Right lobe of liver (tissue), 6 donors: ENCODE results near the gene LRRC46. TPM values are rescaled to one million over a fixed set of nuclear protein-coding genes. Genes with fewer than 3 reads are reported as not detected.
A peak's percentile ranks its signal among the peaks of the same experiment; 100 is the strongest.

Source experiments
- ATAC-seq, 4 donors: fragments of 200-7000 bp; cut with Tn5 transposase; one replicate each; pipeline ENCODE4 v1.9.1; 2020; ENCODE audit warnings: mild to moderate bottlenecking in 4 of 4, moderate library complexity in 4 of 4
- DNase-seq, 3 donors: peaks; one replicate each; pipeline ENCODE4 v3.0.0-alpha.2; 2020
- H3K27ac ChIP-seq, 3 donors: fragments of 200-600 bp; one replicate each; pipeline ENCODE4 v1.8.0; 2022
- H3K27me3 ChIP-seq, 2 donors: fragments of 200-600 bp; one replicate each; pipeline ENCODE4 v1.8.0; 2022
- H3K36me3 ChIP-seq, 4 donors: fragments of 200-600 bp; sonication (generic) in 1 of 4; one replicate each; pipeline versions ENCODE4 v1.5.1 to v1.8.0; 2017 to 2022; ENCODE audit warnings: control low read depth in 1 of 4
- H3K4me1 ChIP-seq, 4 donors: fragments of 200-600 bp; sonication (generic) in 1 of 4; one replicate each; pipeline versions ENCODE4 v1.5.1 to v1.8.0; 2017 to 2022; ENCODE audit warnings: control low read depth in 1 of 4
- H3K4me3 ChIP-seq, 3 donors: fragments of 200-600 bp; one replicate each; pipeline ENCODE4 v1.8.0; 2022
- H3K9me3 ChIP-seq, 4 donors: fragments of 200-600 bp; sonication (generic) in 1 of 4; one replicate each; pipeline versions ENCODE4 v1.5.1 to v1.8.0; 2017 to 2022; ENCODE audit warnings: control low read depth in 1 of 4
- POLR2A ChIP-seq: fragments of 450-650 bp; IDR thresholded peaks from one replicate; pipeline ENCODE4 v1.6.1; 2017; ENCODE audit warnings: antibody characterized with exemption, mild to moderate bottlenecking
- WGBS: methylation state at CpG from one replicate; pipeline ENCODE4 v1.1.6; 2018; ENCODE audit warnings: low coverage, low lambda C conversion rate; ENCODE audit not compliant: insufficient coverage; ENCODE audit errors: missing lambda C conversion rate; 5-methylcytosine and 5-hydroxymethylcytosine counted together
- intact Hi-C, 2 donors: fragments of 100-400 bp; cut with DNase I; formaldehyde crosslinking; loops; one replicate each; pipeline versions ENCODE4 v1.11.2 to v1.14.1; 2022
- total RNA-seq, 6 experiments: library from RNA; depleted of rRNA in 2 of 6; stranded (reverse); fragments of >200 nt in 2 of 6; fragmentation: NEBNext Ultra II Directional in 3 of 6; extraction: Animal tissue kit (Norgen Biotek cat#: 25700) in 3 of 6; gene quantifications; one replicate each; pipeline versions ENCODE4 v1.1.0 to v1.2.4, GENCODE V29; 2016 to 2023
- TF ChIP-seq, protein P1 (sequence below), 4 donors: fragments of 200-600 bp in 3 of 4; fragments of 450-650 bp in 1 of 4; IDR thresholded peaks; one replicate each; pipeline versions ENCODE4 v1.5.1 to v1.8.0; 2016 to 2022; ENCODE audit warnings: antibody characterized with exemption in 4 of 4, mild to moderate bottlenecking in 2 of 4
- donor health status: DM: no; HTN: yes; CAD: no.
- donor health status: DM: no; HTN: no; CAD: no.
- donor health status: DM: no; HTN: no; CAD: no.
- donor health status: DM: no; HTN: yes; CAD: no.
- donor health status: DM: no; HTN: yes; CAD: no.

Gene LRRC46
- total RNA-seq, 6 experiments from 2014 or later, result 0.12 to 0.44 (median 0.35) TPM

DNA sequence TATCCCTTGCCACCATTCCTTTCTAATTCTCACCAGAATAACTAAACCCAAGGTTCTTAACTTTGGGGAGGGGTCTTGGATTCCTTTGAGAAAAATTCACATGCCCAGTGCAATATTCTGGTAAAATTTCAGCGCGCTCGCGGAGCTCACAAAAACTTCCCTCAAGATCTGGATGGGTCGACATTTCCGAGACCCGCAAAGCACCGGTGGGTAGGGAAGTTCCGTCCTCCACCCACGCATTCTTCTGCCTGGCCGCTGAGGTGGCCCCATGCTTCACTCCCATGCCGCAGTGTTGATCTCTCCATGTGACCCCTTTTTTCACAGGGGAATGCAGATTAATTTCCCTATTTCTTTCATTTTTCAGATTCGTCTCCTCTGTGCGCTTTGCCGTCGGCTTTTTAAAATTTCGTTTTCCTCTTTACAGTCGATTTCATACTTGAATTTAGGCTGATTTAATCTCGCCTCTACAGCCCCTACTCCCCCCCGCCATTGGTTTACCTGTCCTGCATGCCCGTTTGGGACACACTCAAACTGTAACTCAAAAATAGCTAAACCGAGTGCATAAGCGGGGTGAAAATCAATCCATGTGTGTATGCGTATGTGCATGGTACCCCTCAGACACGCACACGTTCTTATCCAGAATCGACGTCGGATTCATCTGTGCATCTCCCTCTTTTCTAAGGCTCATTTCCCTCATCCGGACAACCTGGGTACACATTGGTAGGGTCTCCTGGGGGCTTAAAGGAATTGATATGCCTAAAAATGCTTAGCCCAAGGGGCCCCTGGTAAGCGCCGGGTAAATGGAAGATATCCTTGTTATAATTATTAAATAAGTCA lies 20.9 kb downstream of the LRRC46 start:
- intact Hi-C loops, result no loop called here
- Histone ChIP-seq H3K9me3 (no peaks in the 10 kb centered on the region), H3K27ac (no peak overlapping the region), H3K27me3 (peaks cover 5 to 13% of the 10 kb centered on the region in 2 donors), H3K36me3 (no peaks in the 10 kb centered on the region), H3K4me3 (no peak overlapping the region), H3K4me1 (peaks cover 0 to 8% (median 0%) of the 10 kb centered on the region in 4 donors)
- ATAC-seq (no peak), DNase-seq (peak in 1 of 3 donors; percentile 26)
- no peak for TF ChIP-seq POLR2A
- TF ChIP-seq, protein P1, sequence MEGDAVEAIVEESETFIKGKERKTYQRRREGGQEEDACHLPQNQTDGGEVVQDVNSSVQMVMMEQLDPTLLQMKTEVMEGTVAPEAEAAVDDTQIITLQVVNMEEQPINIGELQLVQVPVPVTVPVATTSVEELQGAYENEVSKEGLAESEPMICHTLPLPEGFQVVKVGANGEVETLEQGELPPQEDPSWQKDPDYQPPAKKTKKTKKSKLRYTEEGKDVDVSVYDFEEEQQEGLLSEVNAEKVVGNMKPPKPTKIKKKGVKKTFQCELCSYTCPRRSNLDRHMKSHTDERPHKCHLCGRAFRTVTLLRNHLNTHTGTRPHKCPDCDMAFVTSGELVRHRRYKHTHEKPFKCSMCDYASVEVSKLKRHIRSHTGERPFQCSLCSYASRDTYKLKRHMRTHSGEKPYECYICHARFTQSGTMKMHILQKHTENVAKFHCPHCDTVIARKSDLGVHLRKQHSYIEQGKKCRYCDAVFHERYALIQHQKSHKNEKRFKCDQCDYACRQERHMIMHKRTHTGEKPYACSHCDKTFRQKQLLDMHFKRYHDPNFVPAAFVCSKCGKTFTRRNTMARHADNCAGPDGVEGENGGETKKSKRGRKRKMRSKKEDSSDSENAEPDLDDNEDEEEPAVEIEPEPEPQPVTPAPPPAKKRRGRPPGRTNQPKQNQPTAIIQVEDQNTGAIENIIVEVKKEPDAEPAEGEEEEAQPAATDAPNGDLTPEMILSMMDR (IDR thresholded peaks at IDR 0.05), result no peak
- WGBS, result 22% methylated on average over 32 of the region's 32 CpGs

GRCh38 chr17:47853616-47854015 lies 22.1 kb downstream of the LRRC46 start:
- TF ChIP-seq, protein P1 (IDR thresholded peaks at IDR 0.05), result no peak
- no peak for TF ChIP-seq POLR2A
- no peak overlapping the region for H3K4me3 ChIP-seq
- H3K36me3 ChIP-seq, result no peaks in the 10 kb centered on the region
- intact Hi-C loops, result no loop called here
- no peak overlapping the region for H3K27ac ChIP-seq
- no peak for ATAC-seq
- no peaks in the 10 kb centered on the region for H3K9me3 ChIP-seq
- 52% methylated on average over 5 of the region's 5 CpGs for WGBS
- peaks cover 0 to 8% (median 0%) of the 10 kb centered on the region in 4 donors for H3K4me1 ChIP-seq
- H3K27me3 ChIP-seq, result peaks cover 5 to 9% of the 10 kb centered on the region in 2 donors
- DNase-seq, result peak in 1 of 3 donors; percentile 11

DNA sequence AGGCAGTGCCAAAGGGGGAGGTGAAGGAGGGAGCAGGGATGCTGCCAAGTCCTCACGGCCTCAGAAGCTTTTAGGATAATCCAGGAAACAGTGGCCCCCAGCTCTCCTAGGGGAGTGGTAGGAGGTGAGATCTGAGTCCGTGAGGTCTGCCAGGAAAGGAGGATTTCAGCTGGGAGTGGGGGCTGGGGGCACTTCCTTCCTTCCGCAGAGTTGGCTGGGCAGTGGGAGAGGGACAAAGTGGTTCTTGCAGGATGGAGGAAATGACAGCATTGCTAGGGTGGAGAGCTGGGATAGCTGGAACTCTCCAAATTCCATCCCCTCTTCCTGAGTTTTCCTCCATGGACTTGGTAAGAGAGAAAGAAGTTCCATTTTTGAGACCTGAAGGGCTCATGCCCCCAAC lies 24.3 kb downstream of the LRRC46 start:
- no peak overlapping the region for H3K27ac ChIP-seq
- no peaks in the 10 kb centered on the region for H3K36me3 ChIP-seq
- DNase-seq (peak in 1 of 3 donors; percentile 11), ATAC-seq (peak in 1 of 4 donors; percentile 3)
- peaks cover 5 to 9% of the 10 kb centered on the region in 2 donors for H3K27me3 ChIP-seq
- no peak for TF ChIP-seq POLR2A
- TF ChIP-seq, protein P1 (IDR thresholded peaks at IDR 0.05), result no peak
- peaks cover 0 to 7% (median 0%) of the 10 kb centered on the region in 4 donors for H3K4me1 ChIP-seq
- intact Hi-C loops, result no loop called here
- H3K4me3 ChIP-seq, result no peak overlapping the region
- H3K9me3 ChIP-seq, result no peaks in the 10 kb centered on the region
- 30% methylated on average over 3 of the region's 3 CpGs for WGBS

- Histone ChIP-seq H3K36me3 (no peaks in the 10 kb centered on the region), H3K4me3 (no peak overlapping the region), H3K27me3 (peaks cover 5 to 8% of the 10 kb centered on the region in 2 donors), H3K4me1 (no peaks in the 10 kb centered on the region), H3K9me3 (no peaks in the 10 kb centered on the region), H3K27ac (no peak overlapping the region)
- ATAC-seq (no peak), DNase-seq (no peak)
- TF ChIP-seq POLR2A, result no peak
- TF ChIP-seq, protein P1 (IDR thresholded peaks at IDR 0.05), result no peak
- intact Hi-C loops, result no loop called here
Observed at GRCh38 chr17:47856830-47857229, 25.4 kb downstream of the LRRC46 start.
